ENCODE results near the gene UBAC2.

Gene UBAC2

DNA sequence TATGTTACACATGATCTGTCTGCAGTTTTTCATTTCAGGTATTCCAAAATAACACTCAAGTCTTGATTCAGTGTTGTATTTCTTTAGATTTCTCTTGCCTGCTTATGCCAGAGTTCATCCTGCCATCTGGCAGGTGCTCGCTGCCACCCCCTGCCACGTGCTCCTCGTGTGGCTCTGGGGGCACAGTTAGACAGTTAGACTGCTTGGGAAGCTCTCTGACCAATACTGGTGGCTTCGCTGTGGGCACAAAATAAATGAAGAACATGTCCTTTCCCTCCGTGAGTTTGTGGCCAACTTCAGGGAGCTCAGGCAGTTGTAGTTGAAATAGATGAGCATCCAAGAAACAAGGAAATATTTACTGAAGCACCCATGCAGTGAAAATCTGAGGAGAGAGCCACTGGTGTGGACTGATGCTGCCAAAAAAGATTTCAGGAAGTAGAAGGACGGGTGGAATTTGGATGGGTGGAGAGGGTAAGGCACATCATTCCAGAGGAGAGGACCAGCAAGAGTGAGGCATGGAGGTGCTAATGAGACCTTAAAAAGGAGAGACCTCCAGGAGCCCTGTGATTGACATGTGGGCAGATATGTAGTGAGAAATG, 144.1 kb downstream of the UBAC2 start:
- DNase-seq: no peak

DNA sequence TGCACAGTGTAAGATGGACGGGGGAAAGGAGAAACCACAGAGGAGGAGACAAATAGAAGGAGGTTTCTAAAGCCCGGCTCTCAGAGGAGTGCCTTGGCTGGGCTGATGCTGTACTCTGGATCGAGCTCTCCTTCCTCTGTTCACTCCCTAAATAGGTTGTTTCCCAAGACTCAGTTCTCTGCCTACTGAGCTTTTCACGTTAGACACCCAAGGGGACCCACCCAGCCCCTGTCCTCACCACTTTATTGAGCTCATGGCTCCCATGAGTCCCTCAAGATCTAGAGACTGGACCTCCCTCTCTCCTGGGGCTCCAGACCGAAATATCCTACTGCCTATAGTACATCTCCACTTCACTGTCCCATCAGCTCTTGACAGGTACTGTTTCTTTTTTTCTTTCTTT, 144.7 kb downstream of the UBAC2 start:
- no peak for DNase-seq

DNA sequence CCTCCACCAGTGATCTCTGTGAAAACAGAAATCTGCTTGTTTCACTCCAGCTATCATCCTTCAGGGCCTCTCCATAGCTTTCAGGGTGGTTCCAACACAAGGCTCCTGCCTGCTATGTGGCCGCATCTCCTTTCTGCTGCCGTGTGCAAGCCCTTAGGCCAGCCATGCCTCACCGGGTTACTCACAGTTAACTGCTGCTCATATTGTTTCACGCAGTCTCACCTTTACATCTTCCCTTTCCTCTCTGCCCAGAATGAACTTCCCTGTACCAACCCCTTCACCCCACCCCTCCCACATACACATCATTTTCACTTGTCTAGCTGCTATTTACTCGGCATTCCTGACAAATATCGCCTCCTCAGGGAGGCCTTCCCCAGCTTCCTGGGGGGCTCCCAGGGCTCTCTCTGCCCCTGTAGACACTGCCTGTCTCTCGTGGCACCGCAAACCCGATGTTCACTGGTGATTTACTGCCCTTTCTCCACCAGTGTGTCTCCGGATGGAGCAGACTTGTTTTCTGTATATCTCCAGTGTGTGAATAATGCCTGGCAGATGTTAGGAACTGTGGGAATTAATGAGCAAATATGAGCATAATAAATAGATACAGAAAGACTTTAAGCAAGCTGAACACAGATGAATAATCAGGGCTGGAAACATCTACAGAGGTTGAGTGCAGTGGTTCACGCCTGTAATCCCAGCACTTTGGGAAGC, 145.8 kb downstream of the UBAC2 start:
- DNase-seq: no peak

DNA sequence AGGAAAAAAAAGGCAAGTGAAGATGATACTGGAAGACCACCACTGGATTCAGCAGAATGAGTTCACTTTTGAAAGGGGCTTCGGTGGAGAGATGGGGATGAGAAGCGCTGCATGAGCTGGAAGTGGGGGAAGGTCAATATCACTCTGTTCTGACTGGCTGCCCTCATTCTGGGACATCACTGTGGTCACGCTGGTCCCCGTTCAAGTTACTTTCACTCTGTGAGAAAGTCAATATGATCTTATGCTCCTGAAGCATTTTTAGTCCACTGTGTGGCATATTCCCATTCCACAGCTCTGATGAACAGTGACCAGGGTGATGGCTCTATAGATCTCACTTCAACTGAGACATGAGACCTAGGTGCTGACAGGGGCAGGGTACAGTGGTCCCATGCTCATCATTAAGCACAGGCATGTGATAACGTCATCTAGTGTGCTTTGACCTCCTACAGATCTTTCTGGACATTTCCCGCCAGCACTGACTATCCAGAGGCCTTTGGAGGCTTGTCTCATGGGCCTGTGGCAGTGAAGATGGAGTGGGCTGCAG, 146.8 kb downstream of the UBAC2 start:
- DNase-seq: no peak

DNA sequence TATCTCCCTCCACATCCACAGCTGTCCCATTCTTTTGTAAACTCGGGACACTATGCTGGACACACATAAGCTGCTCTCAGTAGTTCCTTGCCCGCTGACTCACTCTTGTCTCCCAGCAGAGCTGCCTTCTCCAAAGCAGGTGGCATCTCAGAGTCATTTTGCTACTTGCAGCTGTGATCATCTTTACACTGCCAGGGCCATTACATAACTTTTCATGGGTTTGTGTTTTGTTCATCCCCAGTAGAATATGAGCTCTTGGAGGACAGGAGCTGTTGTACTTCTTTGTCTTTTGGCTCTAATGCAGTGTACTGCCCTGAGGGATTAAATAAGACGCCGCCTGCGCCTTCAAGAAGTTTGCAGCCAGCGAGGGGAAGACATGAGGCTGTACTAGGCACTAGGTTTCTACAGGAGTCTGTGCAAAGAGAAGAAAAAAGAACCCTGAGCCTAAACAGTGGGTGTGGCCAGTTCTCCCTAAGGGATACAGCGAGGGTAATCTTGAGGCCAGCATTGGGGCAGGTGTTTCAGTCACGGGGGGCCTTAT, 147.3 kb downstream of the UBAC2 start:
- peak; percentile 81 for DNase-seq

DNA sequence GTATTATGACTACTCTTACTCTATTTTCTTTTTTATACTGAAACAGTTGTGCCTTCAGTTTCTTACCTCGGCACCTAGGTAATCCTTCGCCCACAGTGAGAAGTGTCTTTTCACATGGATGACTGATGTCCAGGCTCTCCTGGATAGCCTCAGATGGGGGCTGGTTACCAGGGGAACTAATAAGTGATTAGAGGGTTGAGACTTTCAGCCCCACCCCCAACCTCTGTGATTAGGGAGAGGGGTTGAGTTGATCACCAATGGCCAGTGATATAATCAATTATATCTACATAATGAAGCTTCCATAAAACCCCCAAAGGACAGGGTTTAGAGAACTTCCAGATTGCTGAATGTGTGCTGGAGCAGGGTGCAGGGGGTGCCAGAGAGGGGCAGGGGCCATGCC, 149.5 kb downstream of the UBAC2 start:
- DNase-seq: no peak

DNA sequence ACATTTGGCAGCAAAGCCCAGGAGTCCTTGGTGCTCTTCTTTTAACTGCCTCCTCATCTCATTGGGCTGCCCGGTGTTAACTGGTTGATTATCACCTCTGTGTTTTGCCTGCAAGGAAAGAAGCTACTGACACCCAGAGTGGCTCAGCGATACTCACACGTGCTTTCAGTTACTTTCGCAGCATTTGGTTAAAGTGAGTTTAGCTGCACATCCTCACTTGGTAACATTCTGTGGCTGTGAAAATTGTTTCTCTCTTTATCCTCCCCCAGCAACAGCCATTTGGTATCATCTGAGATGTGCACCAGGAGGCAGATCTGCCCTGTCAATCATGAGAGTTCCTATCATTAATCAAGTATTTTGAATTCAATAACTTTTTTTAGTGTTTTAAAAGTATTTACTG, 151.1 kb downstream of the UBAC2 start:
- peak; percentile 74 for DNase-seq

DNA sequence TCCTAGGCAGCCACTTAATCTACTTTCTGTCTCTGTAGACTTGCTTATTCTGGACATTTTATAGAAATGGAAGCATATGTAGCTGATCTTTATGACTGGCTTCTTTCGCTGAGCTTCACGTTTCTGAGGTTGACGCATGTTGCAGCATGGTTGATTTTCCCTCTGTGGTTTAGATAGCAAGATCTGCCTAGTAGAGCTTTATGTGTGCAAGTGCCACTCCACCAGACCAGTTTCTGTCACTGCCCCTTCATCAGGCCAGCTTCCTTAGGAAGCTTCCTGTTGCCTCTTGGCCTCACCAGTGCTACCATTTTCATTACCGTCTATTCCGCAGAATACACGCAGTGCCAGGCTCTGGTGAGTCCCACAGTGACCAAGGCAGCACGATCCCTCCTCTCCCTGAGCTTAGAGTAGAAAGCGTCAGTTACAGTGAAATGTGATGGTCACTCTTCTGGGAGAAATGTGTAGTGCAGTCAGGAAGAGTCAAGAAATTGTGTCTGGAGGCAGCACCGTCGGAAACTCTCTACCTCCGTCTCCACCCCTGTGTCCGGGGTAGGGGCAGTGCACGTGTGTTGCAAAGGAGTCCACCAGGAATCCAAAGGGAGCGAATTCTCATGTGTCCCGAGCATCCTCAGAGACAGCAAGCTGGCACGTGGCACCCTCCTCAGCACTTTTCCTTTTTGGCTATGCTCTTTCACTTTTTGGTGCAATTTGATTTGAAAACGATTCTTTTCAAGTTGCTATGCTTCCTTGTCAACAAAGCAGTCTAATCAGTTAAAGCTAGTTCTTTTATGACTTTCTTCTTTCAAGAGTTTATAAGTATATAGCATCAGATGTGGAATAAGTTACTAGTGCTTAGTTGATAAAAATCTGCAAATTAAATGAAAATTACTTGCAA, 151.9 kb downstream of the UBAC2 start:
- peak; percentile 83 for DNase-seq

DNA sequence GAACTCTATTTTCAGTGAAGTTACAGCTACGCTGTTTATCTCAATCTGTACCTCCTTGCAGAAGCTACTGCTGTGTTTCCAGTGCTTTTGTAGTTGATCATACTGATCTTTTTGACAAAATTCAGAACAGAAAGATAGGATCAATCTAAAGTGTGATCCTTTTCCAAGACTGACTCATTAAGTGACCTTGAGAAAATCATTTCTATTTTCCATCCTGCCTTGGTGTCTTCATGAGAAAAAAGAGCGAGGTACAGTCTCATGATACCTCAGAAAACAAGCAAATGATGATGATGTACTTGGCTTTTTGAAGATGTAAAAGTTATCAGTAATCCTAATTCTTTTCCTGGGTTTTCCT, 152.6 kb downstream of the UBAC2 start:
- DNase-seq: peak; percentile 61

DNA sequence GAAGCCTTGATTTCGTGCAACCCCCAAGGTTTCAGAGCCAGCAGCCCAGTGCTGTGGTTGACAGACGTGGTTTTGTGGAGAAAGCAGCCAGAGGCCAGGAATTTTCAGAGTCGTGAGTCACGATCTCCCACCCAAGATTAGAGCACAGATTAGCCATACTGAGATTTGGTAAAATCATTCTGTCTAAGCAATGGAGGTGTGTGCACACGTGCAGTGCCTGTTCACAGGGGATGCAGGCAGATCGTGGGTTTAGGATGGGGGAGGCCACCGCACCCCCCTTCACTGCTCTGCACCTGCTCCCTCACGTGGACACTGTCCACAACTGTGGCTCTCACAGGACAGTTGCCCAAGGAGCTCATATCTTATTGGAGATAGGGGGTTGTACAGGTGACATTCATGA, 153.2 kb downstream of the UBAC2 start:
- DNase-seq: peak; percentile 60

DNA sequence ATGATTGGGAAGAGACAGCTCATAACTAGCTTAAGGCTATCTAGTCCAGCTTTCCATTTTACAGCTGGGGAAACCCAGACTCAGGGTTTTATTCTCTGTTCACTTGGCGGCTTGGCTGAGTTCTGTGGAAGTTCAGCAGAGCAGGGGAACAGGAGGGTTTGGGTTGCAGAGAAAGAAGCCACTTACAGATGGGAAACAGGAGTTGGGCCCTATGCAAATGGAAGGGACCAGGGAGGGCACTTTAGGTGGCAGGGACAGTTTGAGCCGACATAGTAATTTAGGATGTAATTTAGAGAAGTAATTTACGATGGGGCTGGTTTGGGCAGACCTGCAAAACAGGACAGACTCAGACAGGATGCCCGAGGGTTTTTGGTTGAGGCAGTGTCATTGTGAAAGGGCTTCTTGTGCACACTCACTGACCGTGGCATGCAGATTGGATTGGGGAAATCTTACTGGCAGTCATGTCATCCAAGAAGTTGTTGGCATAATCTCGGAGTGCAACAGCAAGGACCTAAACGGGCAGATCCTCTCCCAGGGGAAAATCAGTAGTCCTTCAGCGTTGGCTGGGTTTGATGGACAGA, 153.8 kb downstream of the UBAC2 start:
- peak; percentile 73 for DNase-seq

DNA sequence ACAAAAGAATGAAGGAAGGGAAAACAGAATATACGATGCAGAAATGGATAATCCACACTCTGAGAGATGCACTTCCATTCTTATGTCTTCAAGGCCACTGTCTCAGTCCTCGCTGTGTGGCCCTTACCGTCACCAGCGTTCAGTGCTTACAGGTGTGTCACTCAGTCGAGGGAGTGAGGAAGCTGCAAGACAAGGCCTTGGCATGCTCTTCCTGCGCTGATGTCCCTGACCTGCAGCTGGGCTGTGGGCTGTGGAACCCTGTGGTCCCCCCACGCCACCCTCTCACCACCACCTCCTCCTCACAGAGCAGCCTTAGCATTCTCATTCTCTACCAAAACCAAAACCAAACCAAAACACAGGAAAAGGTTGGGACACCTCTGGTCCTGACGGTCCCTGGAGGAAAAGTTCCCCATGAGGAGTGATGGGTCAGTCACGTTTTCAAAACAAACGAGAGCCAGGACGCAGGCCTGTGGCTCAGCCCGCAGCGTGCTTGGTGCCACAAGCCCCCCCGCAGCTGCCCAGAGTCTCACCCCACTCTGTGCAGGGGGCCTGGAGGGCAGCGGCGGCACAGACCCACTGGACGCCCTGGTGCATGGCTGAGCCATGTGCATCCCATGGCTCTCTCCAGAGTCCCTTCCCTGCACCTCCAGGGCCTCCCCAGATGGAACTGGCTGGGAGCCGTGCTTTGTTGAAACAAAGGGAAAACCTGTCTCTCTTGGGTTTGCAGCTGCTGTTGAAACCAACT, 154.8 kb downstream of the UBAC2 start:
- DNase-seq: peak; percentile 20

DNA sequence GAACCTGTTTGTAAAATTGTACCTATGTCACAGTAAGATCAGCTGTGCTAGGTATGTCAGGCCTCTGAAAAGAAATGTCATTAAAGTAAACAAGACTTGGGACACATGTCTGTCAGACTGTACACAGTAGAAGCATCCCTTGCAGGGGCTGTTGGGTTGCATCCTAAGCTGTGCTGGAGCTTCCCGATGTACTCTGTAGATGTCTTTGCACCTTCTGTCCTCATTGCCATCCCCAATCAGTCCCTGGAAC, 155.3 kb downstream of the UBAC2 start:
- DNase-seq: no peak

DNA sequence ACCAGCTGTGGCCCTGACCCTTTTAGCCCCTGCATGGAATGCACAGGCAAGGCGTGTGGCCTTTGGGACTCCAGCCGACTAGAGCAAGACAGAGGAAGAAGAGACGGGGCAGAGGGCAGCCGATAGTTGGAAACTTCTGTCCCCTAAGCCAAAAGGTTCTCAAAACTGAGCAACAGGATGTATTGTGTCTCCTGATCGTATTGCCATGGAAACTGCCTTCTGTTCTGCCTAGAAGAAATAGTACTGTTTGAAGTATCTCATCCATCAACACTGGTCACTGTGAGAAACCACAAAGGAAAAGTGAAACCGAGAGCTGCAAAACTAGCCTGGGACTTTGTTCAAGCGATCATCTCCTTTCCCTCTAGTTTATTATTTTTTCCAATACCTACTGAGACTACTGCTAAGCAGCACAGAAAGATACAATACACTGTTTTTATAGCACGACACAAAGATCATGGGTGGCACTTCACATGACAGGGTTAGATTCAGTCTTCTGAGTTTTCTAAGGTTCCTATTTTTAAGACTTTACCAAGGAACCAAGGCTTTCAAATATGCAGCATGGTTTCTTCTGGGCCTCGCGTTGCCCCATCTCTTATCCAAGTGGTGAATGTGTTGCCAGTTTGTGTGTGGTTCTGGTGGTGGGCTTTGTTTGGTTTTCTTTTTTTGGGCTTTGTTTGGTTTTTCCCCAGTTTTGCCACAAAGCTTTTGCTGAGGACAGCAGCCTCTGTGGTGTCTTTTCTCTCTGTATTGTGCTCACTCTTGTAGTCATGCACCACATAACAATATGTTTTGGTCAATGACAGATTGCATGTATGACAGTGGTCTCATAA, 155.8 kb downstream of the UBAC2 start:
- peak; percentile 89 for DNase-seq

DNA sequence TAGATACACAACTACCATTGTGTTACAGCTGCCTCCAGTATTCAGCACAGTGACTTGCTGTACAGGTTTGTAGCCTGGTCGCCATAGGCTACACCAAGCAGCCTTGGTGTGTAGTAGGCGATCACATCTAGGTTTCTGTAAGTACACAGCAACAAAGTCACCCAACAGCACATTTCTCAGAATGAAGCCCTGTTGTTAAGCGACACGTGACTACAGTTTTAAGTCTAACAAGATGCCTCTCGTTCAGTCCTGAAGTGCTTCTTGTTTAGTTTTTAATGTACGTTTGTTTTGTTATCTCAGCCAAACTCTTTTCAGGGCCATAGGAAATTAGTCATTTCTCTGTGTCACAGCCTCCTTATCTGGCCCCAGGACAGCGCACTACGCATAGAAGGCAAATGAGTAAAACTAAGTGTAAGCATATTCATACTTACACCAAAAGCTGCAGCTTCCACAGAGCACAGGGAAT, 156.5 kb downstream of the UBAC2 start:
- DNase-seq: peak; percentile 93

DNA sequence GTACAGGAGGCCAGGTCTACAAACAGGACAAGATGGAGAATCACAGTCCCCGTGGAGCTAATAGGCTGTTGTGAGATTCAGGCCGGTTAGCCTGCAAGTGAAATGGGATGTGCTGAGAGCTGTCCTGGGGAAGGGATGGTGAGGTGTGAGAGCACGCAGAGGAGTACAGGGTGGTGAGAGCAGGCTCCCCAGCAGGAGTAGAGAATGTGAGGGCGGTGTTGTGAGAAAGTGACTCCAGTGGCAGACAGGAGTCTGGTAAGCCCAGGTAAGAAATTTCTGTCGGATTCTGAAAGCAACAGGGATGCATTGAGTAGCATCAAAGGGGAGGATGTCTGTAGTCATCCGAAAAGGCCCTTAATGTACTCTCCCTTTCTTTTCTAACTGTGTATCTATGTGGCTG, 157.3 kb downstream of the UBAC2 start:
- no peak for DNase-seq

DNA sequence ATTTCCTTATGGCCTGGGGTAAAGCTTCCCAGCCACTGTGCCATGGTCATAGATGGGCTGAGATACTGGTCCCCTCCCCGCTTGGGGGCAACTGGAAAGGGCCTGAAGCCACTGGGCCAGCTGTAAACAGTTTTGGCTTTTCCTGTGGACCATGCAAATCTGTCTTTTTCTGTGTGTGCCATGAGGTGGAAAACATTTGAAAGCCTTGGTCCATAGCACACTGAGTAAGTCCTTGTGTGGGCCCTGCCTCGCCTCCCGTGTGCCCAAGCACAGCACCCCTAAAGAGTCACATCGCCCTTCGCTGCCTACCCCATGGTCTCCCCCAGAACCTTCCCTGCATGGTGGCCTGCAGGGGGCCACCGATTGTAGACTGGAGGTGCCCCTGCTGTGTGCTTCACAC, 158.9 kb downstream of the UBAC2 start:
- DNase-seq: no peak

DNA sequence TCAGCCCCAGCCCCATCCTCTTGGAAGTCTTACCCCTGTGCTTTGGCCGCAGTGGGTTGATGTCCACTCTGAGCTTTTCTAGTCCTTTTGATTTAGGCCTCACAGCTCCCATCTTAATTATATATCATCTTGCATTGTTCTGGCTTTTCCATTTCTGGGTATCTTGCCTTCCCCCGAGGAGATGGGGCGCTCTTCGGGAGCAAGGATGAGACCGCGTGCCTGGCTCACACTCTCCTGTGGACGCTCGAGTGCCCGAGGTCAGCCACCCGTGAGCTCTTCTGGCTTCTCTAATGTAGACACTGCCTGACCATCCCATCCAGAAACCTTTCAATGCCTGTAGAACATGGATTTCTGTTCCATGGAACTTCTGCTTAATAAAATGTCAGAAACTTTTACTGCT, 160.0 kb downstream of the UBAC2 start:
- DNase-seq: no peak

DNA sequence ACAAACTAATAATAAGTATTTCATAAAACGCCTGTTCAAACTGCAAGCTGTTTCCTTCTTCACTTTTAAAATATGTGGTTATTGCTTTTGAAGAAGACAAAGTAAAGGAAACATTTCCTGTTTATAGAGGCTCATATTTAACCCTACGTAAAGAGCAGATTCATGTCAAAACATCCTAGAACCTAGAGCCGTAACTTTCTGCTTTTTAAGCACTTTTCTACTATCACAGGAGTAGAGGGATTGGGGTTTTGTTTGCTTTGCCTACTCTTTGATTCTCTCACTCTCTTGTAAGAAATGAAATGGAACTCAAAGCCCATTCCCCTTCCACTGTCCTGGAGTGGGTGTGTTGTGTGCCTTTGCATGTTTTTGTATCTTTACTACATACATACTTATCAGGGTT, 160.5 kb downstream of the UBAC2 start:
- no peak for DNase-seq

DNA sequence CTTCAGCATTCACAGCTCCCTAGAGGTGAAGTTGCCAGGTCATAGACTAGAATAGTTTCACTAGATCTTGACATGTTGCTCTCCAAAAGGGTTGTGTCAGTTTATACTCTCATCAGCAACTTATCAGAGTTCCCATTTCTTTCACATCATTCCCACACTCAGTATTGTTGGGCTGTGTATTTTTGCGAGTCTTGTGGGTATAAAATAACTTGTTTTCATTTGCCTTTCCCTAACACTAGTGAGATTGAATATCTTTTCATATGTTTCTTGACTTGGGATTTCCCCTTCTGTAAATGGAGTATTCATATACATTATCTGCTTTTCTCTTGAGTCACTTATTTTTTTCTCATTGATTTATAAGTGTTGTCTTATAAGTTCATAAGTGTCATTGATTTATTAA, 161.7 kb downstream of the UBAC2 start:
- DNase-seq: no peak

DNA sequence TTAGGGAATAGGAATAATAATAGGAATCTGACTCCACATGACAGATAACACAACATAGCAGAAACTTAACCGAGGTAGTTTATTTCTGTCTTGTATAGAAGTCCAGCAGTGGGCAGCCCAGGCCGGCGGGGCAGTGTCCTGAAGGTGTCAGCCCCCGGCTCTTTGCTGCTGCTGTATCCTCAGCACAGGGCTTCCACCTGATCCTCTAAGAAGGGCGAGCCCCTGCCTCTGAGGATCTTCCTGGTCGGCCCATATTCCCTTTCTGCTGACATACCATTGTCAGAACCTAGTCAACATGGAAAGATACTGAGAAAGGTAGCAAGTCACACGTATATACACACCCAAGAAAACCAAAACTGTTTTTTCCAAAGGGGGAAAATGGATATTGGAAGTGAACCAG, 162.7 kb downstream of the UBAC2 start:
- no peak for DNase-seq

DNA sequence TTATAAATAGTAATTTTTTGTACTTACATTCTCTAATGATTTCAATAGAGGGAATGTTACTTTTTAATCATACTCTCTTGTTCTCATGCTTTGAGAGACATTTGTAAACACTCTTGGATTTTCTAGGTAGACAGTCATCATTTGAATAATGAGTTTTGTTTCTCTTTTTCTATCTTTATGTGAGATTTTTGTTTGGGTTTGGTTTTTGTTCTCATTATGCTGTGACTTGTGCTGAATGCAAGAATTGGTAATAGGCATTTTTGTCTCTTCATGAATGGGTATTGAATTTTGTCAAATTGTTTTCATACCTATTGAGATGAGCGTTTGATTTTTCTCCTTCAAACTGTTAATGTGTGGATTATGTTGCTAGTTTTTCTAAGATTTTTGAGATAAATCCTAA, 163.3 kb downstream of the UBAC2 start:
- DNase-seq: no peak
